ENCODE measurements around the gene ADGRB3. TPM values are rescaled to one million over a fixed set of nuclear protein-coding genes. Genes with fewer than 3 reads are reported as not detected.

ADGRB3 gene
- total and polyA plus RNA-seq, 10 donors: 0.09 to 4.1 (median 1.1) TPM

DNA sequence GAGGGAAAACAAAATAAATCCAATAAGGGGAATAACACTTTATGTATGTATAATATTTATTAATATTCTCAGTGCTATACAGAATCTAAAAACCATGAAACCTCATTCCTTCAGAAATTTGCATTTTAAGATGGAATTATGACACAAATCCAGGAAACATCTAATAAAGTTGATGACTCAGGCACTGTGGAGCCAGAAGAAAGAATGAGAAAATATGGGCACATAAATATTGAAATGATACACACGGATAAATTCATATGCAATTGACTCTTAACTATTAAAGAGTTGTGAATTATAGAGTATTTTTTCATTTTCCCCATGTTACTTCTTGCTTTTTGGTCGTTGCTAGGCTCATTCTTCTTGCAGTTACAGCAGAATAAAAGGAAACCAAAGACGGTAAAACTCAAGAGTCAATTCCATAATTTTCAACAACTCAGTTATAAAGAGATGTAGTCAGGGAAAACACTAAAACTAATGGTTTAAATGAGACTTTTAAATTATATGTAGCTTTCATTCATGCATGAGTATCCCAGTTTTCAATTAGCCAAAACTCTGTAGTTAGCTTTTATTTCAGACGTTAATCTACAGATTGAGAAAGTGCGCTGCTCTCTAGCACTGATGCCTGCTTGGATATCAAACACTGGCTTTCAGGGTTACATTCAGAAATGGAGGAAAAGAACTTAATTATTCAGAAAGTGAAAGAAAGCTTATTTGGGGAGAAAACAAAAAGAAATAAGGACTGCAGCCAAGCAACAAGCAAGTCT lies 95.4 kb downstream of the ADGRB3 start:
- no peak overlapping the region for H3K4me3 ChIP-seq
- DNase-seq: no peak
- H3K4me1 ChIP-seq: no peaks in the 10 kb centered on the region
- H3K27ac ChIP-seq: no peak overlapping the region
- WGBS, 5 donors: 65 to 76% (median 74%) methylated on average over 5 of the region's 5 CpGs
- no peak for TF ChIP-seq POLR2A (IDR thresholded peaks at IDR 0.05)
- TF ChIP-seq CTCF (IDR thresholded peaks at IDR 0.05 in 8 of 11, conservative IDR thresholded peaks at IDR 0.05 in 3 of 11): no peak
- TF ChIP-seq POLR2AphosphoS5 (IDR thresholded peaks at IDR 0.05): no peak
- no peaks in the 10 kb centered on the region for H3K36me3 ChIP-seq
- no peaks in the 10 kb centered on the region for H3K9me3 ChIP-seq
- intact Hi-C loops (cut with DNase I; ENCODE audit: low total_unique reads): no loop called here
- H3K27me3 ChIP-seq (replicated peaks in 1 of 7): no peaks in the 10 kb centered on the region

DNA sequence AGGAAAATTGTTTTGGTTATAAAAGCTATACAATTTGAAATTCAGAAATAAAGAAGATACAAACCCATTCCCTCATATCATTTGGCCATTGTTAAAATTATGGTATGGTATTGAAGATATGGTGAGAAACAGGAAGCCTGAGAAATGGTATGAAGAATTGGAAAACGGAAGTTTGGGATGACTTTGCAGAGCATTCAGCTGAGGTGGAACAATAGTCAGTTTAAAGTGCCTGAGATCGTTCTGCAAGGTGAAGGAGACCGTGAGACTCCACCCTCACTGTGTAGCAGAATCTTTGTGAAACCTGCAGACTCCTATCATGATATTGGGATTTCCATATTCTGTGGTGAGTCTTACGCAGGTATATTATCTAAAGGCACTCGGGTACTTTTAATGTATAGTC lies 97.3 kb downstream of the ADGRB3 start:
- intact Hi-C loops (cut with DNase I; ENCODE audit: low total_unique reads): no loop called here
- no peaks in the 10 kb centered on the region for H3K9me3 ChIP-seq
- no peaks in the 10 kb centered on the region for H3K36me3 ChIP-seq
- H3K27ac ChIP-seq: no peak overlapping the region
- no peaks in the 10 kb centered on the region for H3K4me1 ChIP-seq
- WGBS, 5 donors: 60 to 71% (median 65%) methylated on average over 5 of the region's 5 CpGs
- no peak overlapping the region for H3K4me3 ChIP-seq
- DNase-seq: no peak
- no peaks in the 10 kb centered on the region for H3K27me3 ChIP-seq (replicated peaks in 1 of 7)
- TF ChIP-seq POLR2AphosphoS5 (IDR thresholded peaks at IDR 0.05) (no peak), CTCF (IDR thresholded peaks at IDR 0.05 in 8 of 11, conservative IDR thresholded peaks at IDR 0.05 in 3 of 11) (no peak), POLR2A (IDR thresholded peaks at IDR 0.05) (no peak)

DNA sequence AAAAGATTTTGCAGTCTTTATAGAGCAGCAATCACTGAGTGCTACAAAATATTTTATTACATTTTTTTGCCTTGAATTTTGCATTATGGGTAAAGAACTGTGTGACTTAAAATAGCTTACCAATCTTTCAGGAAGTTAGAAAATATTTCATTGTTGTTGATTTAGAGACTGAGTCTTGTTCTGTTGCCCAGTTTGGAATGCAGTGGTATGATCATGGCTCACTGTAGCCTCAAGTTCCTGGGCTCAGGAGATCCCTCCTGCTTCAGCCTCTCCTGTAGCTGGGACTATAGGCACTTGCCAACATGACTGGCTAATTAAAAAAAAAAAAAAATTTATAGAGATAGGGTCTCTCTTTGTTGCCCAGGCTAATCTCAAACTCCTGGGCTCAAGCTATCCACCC lies 100.8 kb downstream of the ADGRB3 start:
- no peak for TF ChIP-seq CTCF (IDR thresholded peaks at IDR 0.05 in 8 of 11, conservative IDR thresholded peaks at IDR 0.05 in 3 of 11)
- TF ChIP-seq POLR2AphosphoS5 (IDR thresholded peaks at IDR 0.05): no peak
- TF ChIP-seq POLR2A (IDR thresholded peaks at IDR 0.05): no peak
- Histone ChIP-seq H3K36me3 (no peaks in the 10 kb centered on the region), H3K27ac (no peak overlapping the region), H3K27me3 (replicated peaks in 1 of 7) (no peaks in the 10 kb centered on the region), H3K4me3 (no peak overlapping the region), H3K9me3 (no peaks in the 10 kb centered on the region), H3K4me1 (no peaks in the 10 kb centered on the region)
- intact Hi-C loops (cut with DNase I; ENCODE audit: low total_unique reads): no loop called here
- no peak for DNase-seq

DNA sequence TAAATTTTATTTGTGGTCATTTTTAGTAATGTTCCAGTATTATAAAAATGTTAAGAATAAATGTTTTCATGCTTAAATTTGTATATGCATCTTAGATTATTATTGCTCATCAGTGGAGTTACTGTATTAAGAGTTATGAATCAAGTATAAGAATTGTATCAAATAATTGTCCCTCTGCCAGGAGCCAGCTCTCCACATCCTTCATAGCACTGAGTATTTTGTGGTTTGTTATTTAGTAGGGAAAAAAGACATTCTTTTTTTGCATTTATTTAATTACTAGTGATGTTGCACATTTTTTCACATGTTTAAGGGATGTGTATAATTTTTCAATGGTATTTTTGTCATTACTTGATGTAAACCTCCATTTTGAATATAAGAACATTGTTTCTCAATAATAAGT lies 102.0 kb downstream of the ADGRB3 start:
- intact Hi-C loops (cut with DNase I; ENCODE audit: low total_unique reads): no loop called here
- no peak for DNase-seq
- H3K36me3 ChIP-seq: no peaks in the 10 kb centered on the region
- H3K27ac ChIP-seq: no peak overlapping the region
- H3K27me3 ChIP-seq (replicated peaks in 1 of 7): no peaks in the 10 kb centered on the region
- peaks cover 0 to 4% (median 0%) of the 10 kb centered on the region in 6 donors for H3K4me1 ChIP-seq
- H3K4me3 ChIP-seq: no peak overlapping the region
- TF ChIP-seq POLR2A (IDR thresholded peaks at IDR 0.05) (no peak), POLR2AphosphoS5 (IDR thresholded peaks at IDR 0.05) (no peak), CTCF (IDR thresholded peaks at IDR 0.05 in 8 of 11, conservative IDR thresholded peaks at IDR 0.05 in 3 of 11) (no peak)
- H3K9me3 ChIP-seq: no peaks in the 10 kb centered on the region

All from spleen (tissue), 11 donors.